Nucleus accumbens (tissue), 56 donors: ENCODE data around the gene CNTFR.

Source experiments
- DNase-seq, 56 donors: peaks; one replicate each; lab custom pipeline; 2025; lab: John Stamatoyannopoulos, UW

CNTFR gene

DNA sequence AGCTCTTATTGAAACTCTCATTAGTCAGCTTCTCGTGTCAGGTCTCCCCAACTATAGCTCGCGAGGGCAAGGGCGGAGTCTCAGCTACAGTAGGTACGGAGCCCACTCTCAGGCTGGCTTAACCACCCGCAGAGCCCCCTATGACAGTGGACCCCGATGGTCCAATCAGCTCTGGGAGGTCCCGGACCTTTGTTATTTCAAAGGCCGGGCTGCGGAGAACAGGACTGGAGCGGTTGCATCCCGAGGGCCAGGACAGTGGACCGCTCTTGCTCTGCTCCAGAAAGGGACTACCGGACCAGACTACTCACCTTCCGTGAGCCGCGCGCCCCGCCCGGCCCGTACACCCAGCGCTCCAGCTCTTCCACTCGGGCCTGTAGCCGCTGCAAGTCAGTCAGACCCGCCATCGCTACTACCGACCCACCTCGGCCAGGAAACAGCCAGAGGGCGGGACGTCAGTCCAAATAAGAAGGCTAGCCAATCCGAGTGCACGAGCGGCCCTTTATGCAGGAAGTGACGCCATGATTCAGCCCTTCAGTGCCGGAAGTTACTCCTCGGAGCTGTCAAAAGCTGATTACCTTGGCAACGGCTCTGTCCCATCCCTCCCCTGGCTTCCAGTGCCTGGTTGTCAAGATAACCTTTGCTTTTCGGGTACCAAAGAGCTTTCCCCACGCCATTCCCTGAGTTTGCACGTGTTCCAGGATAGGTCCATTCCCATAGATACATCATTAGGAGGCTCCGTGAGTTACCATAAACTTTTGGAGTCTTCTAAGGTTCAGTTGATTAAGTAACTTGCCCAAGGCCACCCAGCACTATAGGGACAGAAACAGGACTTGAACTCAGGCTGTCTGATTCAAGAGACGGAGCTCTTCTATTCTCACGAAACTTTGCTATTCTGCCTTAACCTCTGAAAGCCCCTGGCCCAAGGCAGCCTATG is 30.8 kb upstream of the CNTFR start, which contains the start of gene DCTN3:
TSS of gene DCTN3 (minus strand) at position 435 of the 934 bp plus-strand sequence. CDS start at position 404, 31 bp downstream.
- peak; percentile 49 to 98 (median 90) for DNase-seq

DNA sequence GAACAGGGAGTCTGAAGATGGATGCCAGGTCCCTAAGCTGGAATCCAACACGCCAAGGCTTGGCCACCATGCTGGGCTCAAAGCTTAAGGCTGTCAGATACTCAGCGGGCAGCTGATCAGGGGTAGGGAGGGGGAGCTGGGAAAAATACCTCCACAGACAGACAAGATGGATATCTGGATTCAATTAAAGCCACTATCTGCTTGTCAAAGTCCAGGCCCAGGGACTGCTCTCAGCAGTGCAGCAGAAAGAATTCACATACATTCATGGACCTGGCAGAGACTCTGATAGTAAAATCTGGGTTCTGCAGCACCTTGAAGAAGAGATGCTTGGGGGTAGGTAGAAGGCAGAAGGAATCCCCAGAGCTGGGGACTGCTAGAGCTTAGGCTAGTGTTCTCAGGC is 25.6 kb upstream of the CNTFR start:
- DNase-seq: no peak

DNA sequence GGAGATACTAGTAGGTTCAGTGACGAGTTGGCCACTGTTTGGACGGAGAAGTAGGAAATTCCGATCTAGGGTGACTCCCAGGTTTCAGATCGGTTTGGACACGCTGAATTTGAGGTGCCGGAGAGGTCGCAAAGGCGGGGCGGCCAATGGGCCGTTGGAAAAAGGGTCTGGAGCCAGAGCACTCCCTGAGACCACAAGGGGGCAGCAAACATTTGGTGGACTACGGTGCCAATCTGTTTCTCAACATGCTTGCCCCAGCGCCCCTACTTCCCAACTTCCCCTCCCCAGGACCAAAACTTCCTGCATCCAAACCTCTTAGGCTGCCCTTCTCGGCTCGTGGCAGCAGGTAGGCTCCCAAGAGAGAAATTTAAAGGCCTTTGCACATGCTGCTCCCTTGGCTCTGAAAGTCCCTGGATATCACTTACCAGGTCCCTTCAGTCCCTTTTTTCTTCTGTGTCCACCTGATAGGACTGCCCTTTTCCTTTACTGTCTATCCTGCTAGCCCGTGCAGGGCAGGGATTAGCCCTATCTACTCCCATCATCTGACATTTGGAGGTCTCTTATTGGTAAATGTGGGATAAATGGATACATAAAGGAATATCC is 23.4 kb upstream of the CNTFR start:
- DNase-seq: peak in 49 of 56 donors; percentile 13 to 88 (median 58)

DNA sequence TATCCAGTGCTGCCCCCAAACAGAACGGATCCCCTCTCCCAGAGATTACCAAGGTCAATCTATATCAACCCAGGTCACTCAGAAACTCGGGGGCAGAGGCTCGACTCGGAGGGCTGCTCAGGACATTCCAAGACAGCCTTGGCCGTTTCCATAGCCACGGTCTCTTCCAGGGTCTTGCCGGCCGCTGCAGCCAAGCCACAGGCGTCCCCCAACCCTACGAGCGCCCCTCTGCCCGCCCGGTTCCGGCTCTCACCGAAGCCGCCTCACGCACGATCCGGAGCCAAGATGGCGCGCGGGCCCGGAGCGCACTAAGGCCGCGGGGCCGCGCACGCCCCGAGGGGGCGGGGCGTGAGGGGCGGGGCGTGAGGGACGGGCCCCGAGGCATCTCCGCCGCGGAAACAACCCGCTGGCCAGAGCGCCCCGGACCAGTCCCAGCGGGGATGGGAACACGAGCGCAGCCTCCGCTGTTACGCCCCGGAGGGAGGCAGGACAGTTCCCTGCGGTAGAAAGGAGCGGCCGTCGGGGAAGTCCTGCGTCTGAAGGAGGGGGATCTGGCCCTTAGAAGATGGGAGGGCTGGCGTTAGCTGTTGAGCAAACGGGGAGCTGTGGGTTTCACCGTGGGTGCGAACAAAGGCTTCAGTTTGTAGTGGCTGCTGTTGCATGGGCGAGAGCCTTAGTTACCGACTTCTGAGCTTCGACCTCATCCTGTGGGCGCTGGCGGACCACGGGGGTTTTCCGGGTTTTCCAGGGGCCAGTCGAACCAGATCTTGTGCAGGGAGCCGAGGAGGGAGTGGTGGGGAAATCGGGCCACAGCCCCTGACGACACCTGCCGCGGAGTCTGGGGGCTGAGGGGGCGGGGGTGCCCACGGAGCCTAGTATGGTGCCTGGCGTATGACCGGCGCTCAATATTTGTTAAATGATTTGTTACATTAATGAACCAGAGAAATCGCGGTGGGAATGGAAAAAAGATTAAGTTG is 22.6 kb upstream of the CNTFR start, which contains the start of gene RPP25L:
TSS of gene RPP25L (minus strand) at position 287 of the 977 bp plus-strand sequence. CDS start 801 bp downstream, outside the sequence.
- peak in 54 of 56 donors; percentile 29 to 90 (median 72) for DNase-seq

DNA sequence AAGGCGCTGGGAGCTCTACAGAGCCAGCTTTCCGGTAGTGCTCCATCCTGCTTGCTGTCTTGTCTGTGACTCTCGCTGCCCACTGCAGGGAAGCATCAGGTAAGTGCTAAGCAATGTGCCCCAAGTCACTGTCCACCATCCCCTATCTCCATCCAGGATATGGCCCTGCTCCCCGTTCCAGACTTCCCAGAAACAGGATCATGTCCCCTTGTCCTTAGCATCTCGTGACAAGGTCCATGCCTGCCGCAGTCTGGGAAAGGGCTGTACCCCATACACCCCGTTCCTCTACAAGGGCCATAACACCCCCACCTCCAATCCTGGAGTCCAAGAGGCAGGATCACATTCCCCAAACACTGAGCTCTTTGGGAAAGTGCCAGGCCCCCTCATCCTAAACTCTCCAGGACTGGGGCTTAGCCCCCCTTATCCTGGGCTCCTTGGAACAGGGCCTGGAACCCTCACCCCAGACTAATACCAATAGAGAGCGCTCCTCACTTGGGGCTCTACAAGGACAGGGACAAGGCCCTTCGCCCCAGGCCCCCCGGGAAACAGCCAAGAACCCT is 21.8 kb upstream of the CNTFR start:
- DNase-seq: peak in 4 of 56 donors; percentile 23 to 51 (median 36)

DNA sequence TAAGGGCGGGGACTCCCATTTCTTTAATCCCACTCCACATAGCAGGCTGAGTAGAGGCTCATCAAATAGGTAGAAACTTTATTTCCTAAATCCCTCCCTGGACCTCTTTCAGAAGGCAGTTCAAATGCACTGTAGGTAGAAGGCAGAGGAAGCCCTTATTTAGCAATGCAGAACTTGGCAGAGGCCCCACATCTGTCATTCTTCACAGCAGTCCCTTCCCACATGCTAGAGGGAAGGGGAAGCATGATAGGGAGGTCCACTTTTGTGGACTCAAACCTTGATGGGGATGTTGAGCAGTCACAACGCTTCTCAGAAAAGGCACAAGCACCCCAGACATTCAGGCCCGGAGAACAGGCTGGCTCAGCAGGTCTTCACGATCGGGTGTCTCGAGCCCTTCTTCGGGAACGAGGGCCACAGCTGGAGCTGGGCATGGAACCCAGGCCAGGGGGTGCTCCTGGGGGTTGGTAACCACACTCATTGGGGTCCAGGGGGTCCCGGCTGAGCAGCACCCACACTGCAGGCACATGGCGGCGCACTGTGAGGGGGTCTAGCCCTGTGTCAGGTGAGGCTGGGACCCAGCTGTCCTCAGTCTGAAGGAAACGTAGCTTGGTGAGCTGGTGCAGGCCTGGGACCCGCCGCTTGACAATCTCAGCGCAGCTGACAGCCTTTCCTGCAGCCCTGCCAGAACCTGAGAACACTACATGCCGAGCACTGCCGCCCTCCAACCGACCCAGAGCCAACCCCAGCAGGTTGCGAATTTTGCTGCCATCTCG is 21.1 kb upstream of the CNTFR start:
- peak in 1 of 56 donors; percentile 8 for DNase-seq

DNA sequence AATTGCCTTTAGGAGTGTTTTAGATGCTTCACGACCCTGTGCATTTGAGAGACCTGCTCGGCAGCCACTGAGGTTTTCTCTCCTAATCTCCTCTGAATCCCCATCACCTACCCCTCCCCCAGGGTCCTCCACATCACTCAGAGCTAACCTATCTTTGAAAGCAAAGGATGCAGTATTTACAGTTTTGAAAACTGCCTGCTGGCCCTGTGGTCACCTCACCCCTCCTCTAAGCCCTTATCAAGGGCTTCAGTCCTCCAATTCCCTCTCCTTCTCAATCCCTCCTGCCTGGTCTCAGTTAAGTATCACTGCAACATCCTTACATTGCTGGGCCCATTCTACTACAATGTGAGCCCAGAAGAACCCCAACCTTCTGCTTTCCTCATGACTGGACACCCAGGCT is 17.8 kb upstream of the CNTFR start:
- no peak for DNase-seq

DNA sequence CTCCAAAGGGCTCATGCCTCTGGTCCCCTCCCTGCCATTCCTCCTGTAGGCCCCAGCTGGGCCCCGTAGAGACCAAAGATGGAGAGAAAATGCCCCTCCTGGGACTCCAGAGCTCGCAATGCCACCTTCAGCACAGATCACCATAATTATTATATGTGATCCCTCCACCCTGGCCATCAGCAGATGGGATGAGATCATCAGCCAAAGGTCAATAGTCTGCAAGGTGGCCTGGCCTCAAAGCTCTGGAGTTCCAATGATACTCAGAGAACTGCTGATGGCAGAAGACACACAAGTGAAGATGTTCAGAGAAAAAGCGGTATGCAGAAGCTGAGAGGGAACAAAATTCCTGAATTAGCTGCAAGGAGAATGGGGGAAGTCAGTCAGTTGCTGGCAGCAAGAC is 17.4 kb upstream of the CNTFR start:
- DNase-seq: no peak

DNA sequence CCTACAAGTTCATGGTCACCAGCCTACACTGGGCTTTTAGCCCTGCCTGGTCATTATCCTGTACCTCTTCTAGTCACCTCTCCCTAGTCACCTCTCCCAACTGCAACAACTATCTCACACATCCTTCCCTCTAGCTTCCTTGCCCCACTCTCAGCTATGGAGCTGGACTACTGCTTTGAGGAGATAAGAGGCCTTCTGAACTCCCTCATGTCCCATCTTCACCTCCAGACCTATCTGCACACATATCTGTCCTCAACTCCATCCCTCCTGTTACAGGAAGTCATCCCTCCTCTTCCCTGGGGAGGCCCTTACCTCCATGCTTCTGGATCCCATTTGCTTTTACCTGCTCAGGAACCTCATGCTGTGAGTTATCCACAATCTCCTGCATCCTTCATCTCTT is 16.7 kb upstream of the CNTFR start:
- no peak for DNase-seq

DNA sequence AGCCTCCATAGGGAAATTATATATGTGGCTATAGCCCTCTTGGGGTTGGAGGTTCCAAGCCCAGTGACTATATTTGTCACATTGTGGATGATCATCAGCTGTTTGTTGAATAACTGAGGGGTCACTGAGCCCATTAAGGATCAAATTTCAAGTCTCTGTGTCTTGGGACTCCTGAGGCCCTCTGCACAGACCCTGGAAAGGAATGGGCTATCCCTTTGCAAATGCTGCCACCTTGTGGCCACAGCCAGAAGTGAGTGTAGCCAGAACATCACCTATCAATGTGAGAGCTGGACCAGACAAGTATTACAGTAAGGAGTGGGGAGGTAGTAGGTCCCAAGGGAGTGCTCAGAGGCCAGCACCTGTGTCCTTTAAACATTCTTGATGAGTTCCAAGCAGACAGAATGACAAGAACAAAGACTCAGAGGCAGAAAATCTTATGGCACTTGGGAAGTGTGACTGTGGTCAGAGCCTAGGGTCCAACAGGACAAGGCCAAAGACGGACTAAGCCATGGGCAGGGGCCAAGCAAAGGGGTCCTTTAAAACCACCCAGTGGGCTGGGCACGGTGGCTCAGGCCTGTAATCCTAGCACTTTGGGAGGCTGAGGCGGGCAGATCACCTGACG is 14.2 kb upstream of the CNTFR start:
- DNase-seq: peak in 51 of 56 donors; percentile 17 to 93 (median 68)

DNA sequence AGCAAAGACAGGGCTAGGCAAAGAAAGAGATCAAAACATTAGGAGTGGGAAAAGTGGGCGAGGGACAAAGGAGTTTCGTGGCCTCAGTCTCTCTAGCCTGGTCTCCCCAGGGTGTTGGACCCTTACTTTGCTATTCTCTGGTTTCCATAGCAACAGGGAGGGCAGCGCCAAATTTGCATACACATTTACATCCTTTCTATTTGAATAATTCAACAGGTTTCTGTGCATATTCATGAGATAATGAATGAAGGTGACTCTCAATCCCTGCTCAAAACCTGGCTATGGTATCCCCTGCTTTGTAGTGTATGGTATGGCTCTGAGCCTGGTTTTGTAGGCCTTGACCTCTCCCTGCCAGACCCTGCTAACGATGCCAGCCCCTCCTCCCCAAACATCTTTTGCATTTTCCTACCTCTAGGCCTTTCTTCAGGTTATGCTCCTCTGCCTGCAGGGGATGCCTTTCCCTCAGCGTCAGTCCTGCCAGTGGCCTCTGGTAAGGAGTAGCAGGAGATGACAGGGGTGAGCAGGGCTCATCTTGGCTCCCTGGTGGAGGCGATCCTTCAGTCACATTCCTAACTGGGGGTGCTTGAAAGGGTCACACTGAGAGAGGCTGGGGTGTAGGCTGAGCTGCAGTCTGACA is 12.5 kb upstream of the CNTFR start:
- no peak for DNase-seq

DNA sequence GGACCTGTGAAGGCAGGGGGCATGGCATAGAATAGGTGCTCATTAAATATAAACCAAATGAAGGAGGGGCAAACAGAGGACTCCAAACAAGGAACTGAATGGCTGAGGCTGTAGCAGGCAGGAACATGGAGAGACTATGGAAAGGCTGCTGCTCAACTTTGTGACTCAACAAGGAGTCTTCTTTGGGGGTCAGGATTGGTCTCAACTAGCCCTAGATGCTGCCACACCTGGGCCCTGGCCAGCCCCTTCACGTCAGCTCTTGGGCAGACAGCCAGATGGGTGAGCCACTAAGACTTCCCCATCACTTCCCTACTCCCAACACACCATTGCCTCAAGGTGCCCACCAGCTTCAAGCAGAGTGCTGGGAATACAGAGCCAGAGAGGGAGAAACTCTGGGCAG is 11.4 kb upstream of the CNTFR start:
- no peak for DNase-seq

DNA sequence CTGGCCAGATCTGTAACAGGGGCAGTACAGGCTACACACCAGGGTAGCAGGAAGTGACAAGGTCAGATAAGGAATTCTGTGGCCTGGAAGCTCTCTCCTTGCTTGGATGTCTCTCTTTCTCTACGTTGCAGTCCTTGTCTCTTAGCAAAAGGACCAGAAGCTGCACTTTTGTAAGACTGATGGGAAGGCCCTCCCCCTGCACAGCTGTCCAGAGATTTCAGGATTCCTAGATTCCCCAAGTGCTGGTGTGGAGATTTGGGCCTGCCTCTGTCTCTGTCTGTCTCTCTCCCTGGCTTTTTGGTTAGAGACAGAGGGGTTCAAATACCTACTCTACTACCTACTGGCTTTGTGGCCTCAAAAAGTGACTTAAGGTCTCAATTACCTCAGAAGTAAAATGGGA is 10.0 kb upstream of the CNTFR start:
- DNase-seq: no peak

DNA sequence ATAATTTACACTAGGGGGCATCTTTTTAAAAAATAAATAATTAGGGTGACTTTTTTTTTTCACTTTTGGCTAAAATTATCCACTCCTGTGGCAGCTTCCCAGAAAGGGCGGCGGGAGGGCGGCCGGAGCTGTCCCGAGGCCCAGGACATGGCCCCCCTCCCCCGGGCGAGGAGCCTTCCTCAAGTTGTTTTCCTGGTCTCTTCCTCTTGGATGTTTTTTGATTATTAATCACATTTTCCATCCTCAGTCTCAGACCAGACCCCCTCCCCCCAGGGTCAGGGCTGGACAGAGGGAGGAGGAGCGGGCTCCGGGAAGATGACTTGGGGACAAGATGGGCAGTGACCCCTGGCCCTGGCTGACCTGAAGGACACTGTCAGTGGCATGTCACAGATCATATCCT is 4.7 kb upstream of the CNTFR start:
- peak in 4 of 56 donors; percentile 13 to 27 (median 20) for DNase-seq

DNA sequence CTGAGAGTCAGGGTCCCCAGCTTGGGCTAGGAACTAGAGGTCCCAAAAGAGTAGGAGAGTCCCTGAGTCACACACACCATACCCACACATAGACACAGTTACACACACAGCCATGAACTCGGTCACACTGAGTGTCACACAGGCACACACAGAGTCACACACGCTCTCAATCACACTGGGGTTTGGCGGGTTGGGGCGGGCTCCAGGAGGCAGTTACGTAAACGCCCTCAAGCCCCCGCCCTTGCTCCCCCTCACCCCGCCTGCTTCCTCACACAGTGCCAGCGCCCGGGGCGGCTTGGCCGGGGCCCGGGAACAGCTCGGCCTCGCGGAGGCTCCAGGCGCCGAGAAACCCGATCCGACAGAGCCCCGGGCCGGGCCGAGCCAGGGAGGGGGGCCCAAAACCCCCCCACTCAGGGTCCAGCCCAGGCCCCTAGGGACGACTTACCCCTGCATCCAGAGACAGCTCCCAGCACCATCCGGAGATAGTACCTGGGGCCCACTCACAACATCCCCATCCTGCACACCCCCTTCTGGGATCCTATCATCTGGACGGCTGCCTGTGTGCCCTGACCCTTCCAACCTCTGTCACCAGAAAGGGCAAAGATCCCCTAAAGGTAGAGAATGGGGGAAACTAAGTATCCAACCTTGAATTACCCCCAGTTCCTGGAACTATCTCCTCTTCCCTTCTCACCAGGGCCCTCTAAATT is 3.5 kb upstream of the CNTFR start:
- peak in 43 of 56 donors; percentile 19 to 80 (median 46) for DNase-seq

DNA sequence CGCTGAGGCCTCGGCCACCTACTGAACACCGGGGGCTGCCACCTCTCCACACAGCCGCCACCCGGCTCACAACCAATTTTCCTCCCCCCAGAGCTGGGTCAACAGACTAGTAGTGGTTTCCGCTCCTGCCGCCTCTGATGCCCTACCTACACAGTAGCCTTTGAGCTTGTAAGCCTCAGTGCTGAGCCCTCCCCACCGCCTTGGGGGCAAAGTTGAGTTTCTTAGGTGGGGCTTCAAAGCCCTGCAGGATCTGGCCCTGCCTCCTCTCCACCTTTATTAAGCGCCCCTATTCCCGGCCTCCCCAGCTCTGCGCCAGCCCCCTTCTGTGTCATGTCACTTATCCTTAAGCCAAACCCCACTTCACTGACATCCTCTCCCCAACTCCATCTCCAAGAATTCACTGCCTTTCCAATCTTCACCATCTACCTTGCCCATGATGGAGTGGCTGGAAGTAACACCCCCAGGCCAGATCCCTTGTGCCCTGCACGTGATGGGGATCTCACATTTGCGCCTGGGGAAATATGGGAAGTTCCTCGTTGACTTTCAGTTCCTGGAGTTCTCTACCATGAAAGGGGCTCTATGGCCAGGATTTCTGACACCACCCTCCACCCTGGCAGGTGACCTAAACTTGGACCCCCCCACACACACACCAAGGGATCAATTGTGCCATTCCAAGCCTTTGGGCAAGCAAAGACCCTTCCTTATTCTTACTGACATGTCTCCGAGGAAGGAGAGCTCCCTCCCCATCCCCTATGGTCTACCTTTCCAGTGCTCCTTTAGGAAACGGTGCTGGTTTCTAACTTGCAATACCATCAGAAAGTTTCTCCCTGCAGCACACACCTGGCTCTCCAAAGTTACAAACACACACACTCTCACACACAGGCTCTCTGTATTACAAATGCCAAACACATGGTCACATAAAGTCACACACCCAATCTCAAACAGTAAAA is 2.7 kb upstream of the CNTFR start:
- no peak for DNase-seq
